Peyer's patch (tissue), 4 donors: ENCODE results near the gene SMG9.

Experiments
- CTCF ChIP-seq, 6 experiments: fragments of 450-650 bp in 4 of 6; fragments of 200-600 bp in 2 of 6; sonication (generic) in 1 of 6; IDR thresholded peaks; one replicate each; pipeline ENCODE4 v1.5.1; 2017 to 2019; ENCODE audit warnings: antibody characterized with exemption in 6 of 6, mild to moderate bottlenecking in 3 of 6, moderate library complexity in 1 of 6
- POLR2A ChIP-seq, 2 donors: fragments of 450-650 bp; IDR thresholded peaks; one replicate each; pipeline ENCODE4 v1.5.1; 2017; ENCODE audit warnings: antibody characterized with exemption in 2 of 2, mild to moderate bottlenecking in 2 of 2, moderate library complexity in 2 of 2

GRCh38 chr19:43748685-43749084 is 6.1 kb downstream of the SMG9 start:
- TF ChIP-seq CTCF (IDR thresholded peaks at IDR 0.05) (no peak), POLR2A (IDR thresholded peaks at IDR 0.05) (no peak)
